ENCODE data around the gene DPF3. TPM values are rescaled to one million over a fixed set of nuclear protein-coding genes. Genes with fewer than 3 reads are reported as not detected.
"Not testable (repeated sequence)": the region's sequence is repeated elsewhere in the genome, so short reads cannot be mapped to it uniquely, and the experiment has no call there.

DPF3 gene
- total RNA-seq, 1 experiment from 2014 or later: not detected

DNA sequence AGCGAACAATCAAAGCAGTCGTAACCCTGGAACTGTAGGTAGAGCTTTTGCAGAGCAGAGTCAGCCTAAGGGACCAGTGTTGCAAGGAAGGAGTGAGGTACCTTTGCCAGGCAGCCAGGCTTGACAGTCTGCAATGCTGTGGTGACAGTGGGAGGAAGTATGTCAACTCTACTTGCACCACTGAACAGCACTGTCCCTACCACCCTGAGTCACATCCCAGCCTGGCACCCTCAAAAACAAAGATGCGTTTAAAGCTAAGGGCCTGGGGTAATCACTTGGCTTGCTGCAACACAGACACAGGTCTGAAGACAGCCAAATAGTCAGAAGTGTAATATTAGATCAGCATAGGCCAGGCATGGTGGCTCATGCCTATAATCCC lies 141.9 kb downstream of the DPF3 start:
- intact Hi-C loops (cut with micrococcal nuclease; ENCODE audit: unreplicated experiment) (no loop called here), in situ Hi-C loops (cut with HindIII; ENCODE audit: low pct_unique_long_range_greater_than_20kb, low sequenced_read_pairs) (no loop called here)
- BruUV-seq (replicated peaks): no TSS peak
- TF ChIP-seq TCF7L2 (IDR thresholded peaks at IDR 0.05; ENCODE audit: low read depth, low read length): no peak
- no peak for TF ChIP-seq POLR2AphosphoS5 (IDR thresholded peaks at IDR 0.05; ENCODE audit: low read depth, low read length)
- TF ChIP-seq, protein P1, sequence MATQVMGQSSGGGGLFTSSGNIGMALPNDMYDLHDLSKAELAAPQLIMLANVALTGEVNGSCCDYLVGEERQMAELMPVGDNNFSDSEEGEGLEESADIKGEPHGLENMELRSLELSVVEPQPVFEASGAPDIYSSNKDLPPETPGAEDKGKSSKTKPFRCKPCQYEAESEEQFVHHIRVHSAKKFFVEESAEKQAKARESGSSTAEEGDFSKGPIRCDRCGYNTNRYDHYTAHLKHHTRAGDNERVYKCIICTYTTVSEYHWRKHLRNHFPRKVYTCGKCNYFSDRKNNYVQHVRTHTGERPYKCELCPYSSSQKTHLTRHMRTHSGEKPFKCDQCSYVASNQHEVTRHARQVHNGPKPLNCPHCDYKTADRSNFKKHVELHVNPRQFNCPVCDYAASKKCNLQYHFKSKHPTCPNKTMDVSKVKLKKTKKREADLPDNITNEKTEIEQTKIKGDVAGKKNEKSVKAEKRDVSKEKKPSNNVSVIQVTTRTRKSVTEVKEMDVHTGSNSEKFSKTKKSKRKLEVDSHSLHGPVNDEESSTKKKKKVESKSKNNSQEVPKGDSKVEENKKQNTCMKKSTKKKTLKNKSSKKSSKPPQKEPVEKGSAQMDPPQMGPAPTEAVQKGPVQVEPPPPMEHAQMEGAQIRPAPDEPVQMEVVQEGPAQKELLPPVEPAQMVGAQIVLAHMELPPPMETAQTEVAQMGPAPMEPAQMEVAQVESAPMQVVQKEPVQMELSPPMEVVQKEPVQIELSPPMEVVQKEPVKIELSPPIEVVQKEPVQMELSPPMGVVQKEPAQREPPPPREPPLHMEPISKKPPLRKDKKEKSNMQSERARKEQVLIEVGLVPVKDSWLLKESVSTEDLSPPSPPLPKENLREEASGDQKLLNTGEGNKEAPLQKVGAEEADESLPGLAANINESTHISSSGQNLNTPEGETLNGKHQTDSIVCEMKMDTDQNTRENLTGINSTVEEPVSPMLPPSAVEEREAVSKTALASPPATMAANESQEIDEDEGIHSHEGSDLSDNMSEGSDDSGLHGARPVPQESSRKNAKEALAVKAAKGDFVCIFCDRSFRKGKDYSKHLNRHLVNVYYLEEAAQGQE (IDR thresholded peaks at IDR 0.05; ENCODE audit: insufficient read depth in 1 of 2, low read depth in 2 of 2, low read length in 1 of 2): no peak
- TF ChIP-seq, protein P2, sequence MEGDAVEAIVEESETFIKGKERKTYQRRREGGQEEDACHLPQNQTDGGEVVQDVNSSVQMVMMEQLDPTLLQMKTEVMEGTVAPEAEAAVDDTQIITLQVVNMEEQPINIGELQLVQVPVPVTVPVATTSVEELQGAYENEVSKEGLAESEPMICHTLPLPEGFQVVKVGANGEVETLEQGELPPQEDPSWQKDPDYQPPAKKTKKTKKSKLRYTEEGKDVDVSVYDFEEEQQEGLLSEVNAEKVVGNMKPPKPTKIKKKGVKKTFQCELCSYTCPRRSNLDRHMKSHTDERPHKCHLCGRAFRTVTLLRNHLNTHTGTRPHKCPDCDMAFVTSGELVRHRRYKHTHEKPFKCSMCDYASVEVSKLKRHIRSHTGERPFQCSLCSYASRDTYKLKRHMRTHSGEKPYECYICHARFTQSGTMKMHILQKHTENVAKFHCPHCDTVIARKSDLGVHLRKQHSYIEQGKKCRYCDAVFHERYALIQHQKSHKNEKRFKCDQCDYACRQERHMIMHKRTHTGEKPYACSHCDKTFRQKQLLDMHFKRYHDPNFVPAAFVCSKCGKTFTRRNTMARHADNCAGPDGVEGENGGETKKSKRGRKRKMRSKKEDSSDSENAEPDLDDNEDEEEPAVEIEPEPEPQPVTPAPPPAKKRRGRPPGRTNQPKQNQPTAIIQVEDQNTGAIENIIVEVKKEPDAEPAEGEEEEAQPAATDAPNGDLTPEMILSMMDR (IDR thresholded peaks at IDR 0.05): no peak
- TF ChIP-seq SIN3A (IDR thresholded peaks at IDR 0.05; ENCODE audit: borderline replicate concordance, insufficient read depth, low read depth, low read length): no peak
- H3K27ac ChIP-seq (ENCODE audit: low read length): no peak overlapping the region
- H3K9me3 ChIP-seq (ENCODE audit: control insufficient read depth, insufficient read depth, low read depth, low read length): no peaks in the 10 kb centered on the region
- POLR2A ChIA-PET: no interaction called here
- no peak for ATAC-seq
- CTCF ChIA-PET: no interaction called here
- H3K4me1 ChIP-seq (ENCODE audit: control insufficient read depth, insufficient read depth, low read length): no peaks in the 10 kb centered on the region
- no peak overlapping the region for H3K4me3 ChIP-seq (ENCODE audit: low read depth in 2 of 2, low read length in 2 of 2)
- H3K36me3 ChIP-seq (ENCODE audit: control insufficient read depth, insufficient read depth, low read length): no peaks in the 10 kb centered on the region
- DNase-seq (ENCODE audit: low read depth, low spot score): no peak
- H3K27me3 ChIP-seq (ENCODE audit: control insufficient read depth, insufficient read depth, low read length): no peaks in the 10 kb centered on the region; the same call in 1 of the 2 replicates

DNA sequence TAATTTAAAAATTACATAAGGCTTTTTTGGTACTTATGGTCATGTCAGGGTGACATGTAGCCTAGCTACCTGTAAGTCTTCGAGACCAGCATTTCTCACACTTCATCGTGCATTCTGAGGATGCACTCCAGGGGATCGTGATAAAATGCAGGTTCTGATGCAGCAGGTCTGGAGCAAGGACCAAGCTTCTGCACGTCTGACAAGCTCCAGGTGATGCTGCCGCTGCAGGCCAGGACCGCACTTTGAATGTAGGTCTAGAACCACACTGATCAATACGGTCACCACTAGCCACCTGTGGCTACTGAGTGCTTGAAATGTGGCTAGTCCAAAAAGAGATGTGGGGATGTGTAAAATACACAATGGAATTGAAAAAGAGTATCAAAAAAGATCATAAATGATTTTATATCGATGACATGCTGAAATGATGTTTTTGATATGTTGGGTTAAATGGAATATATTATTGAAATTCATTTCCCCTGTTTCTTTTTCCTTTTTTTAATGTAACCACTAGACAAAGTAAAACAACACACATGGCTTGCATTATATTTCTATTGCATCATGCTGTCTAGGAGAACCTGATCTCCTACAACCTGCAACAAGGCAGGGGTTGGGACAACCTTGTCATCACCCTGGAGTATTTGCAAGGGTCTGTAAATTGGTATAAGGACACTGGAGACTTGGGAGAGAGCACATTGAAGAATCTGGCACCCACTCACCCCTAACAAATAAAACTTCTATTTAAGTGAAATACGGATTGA lies 142.4 kb downstream of the DPF3 start:
- TF ChIP-seq TCF7L2 (IDR thresholded peaks at IDR 0.05; ENCODE audit: low read depth, low read length) (no peak), SIN3A (IDR thresholded peaks at IDR 0.05; ENCODE audit: borderline replicate concordance, insufficient read depth, low read depth, low read length) (no peak), POLR2AphosphoS5 (IDR thresholded peaks at IDR 0.05; ENCODE audit: low read depth, low read length) (no peak)
- TF ChIP-seq, protein P1 (IDR thresholded peaks at IDR 0.05; ENCODE audit: insufficient read depth in 1 of 2, low read depth in 2 of 2, low read length in 1 of 2): no peak
- TF ChIP-seq, protein P2 (IDR thresholded peaks at IDR 0.05): no peak
- H3K27me3 ChIP-seq (ENCODE audit: control insufficient read depth, insufficient read depth, low read length): no peaks in the 10 kb centered on the region
- H3K4me1 ChIP-seq (ENCODE audit: control insufficient read depth, insufficient read depth, low read length): no peaks in the 10 kb centered on the region
- ATAC-seq: no peak
- DNase-seq (ENCODE audit: low read depth, low spot score): no peak
- no peak overlapping the region for H3K4me3 ChIP-seq (ENCODE audit: low read depth in 2 of 2, low read length in 2 of 2)
- CTCF ChIA-PET: no interaction called here
- POLR2A ChIA-PET: no interaction called here
- H3K27ac ChIP-seq (ENCODE audit: low read length): no peak overlapping the region
- BruUV-seq (replicated peaks): no TSS peak
- H3K9me3 ChIP-seq (ENCODE audit: control insufficient read depth, insufficient read depth, low read depth, low read length): no peaks in the 10 kb centered on the region
- intact Hi-C loops (cut with micrococcal nuclease; ENCODE audit: unreplicated experiment) (no loop called here), in situ Hi-C loops (cut with HindIII; ENCODE audit: low pct_unique_long_range_greater_than_20kb, low sequenced_read_pairs) (no loop called here)
- no peaks in the 10 kb centered on the region for H3K36me3 ChIP-seq (ENCODE audit: control insufficient read depth, insufficient read depth, low read length)

DNA sequence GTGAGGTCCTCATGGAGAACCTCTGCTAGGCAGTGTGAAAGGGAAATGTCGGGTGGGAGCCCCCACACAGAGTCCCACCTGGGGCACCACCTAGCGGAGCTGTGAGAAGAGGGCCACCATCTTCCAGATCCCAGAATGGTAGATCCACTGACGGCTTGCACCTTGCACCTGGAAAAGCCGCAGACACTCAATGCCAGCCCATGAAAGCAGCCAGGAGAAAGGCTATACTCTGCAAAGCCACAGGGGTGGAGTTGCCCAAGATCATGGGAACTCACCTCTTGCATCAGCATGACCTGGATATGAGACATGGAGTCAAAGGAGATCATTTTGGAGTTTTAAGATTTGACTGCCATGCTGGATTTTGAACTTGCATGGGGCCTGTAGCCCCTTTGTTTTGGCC lies 145.0 kb downstream of the DPF3 start:
- H3K36me3 ChIP-seq (ENCODE audit: control insufficient read depth, insufficient read depth, low read length); CTCF ChIA-PET; H3K4me3 ChIP-seq (ENCODE audit: low read depth in 2 of 2, low read length in 2 of 2); H3K4me1 ChIP-seq (ENCODE audit: control insufficient read depth, insufficient read depth, low read length); H3K27me3 ChIP-seq (ENCODE audit: control insufficient read depth, insufficient read depth, low read length); ATAC-seq; H3K27ac ChIP-seq (ENCODE audit: low read length); H3K9me3 ChIP-seq (ENCODE audit: control insufficient read depth, insufficient read depth, low read depth, low read length); in situ Hi-C loops (cut with HindIII; ENCODE audit: low pct_unique_long_range_greater_than_20kb, low sequenced_read_pairs); intact Hi-C loops (cut with micrococcal nuclease; ENCODE audit: unreplicated experiment); DNase-seq (ENCODE audit: low read depth, low spot score); BruUV-seq (replicated peaks); POLR2A ChIA-PET: not testable (repeated sequence)
